GM19099 (cell line): ENCODE measurements around the gene NKX1-2.

Experiments
- POLR2A ChIP-seq: IDR thresholded peaks from 3 replicates; pipeline ENCODE4 v1.6.1; 2011; ENCODE audit warnings: low read depth; ENCODE audit not compliant: insufficient read length; ENCODE audit errors: extremely low read depth

NKX1-2 gene

DNA sequence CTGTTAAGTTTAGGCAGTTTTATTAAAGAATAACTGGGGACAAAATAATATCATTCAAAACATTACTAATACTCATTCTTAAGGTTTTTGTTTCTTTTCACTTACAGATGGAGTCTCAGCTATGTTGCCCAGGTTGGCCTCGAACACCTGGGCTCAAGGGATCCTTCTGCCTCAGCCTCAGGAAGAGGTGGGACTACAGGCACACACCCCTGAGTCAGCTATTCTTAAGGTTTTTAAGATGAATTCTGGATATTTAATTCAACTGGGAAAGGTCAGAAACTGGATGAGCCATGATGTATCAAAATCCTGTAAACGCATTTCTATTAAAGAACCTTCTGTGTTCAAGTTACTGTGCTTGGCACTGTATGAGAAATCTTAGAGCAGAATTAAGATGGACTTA lies 34.6 kb downstream of the NKX1-2 start:
- no peak for TF ChIP-seq POLR2A

DNA sequence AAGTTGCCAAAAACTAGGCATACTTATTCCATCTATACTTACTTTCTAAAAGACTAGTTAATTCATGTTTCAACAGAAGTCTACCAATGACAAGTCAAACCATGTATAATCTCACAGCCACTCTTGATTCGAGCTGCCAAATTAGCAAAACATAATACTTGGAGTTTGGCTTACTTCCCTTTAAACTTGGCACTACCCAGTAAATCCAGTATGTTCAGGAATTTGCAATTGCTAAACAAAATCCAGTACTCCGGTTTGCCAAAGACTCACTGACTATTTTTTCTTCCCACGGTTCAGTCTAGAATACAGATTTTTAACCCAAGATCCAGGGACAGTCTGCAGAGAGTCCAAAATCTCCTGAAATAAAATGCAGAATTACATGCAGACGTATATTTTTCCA lies 35.8 kb downstream of the NKX1-2 start:
- no peak for TF ChIP-seq POLR2A

DNA sequence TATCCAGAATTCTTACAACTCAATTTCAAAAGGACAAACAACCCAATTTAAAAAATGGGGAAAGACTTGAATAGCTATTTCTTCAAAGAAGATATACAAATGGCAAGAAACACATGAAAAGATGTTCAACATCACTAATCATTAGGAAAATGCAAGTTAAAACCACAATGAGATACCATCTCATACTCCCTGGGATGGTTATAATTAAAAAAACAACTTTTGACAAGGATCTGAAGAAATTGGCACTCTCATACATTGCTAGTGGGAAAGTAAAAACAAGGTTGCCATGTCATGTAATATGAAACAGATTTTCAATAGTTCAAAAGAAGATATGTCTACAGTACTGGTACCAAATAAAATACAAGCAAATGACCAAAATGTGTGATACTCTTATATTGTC lies 40.1 kb downstream of the NKX1-2 start:
- no peak for TF ChIP-seq POLR2A

DNA sequence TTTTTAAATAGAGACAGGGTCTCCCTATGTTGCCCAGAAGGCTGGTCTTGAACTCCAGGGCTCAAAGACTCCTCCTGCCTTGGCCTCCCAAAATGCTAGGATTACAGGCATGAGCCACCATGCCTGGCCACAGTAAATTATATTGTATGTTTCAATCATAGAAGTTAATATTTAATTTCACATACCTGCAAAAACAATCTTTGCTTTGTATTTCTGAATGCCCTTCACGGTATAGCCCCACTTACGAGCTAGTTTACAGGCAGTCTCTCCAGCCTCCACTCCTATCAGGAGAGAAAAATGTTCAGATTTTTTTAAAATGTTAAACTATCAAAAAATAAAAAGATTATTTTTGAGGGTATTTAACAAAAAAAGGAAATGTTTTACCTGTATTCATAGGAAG lies 41.5 kb downstream of the NKX1-2 start:
- no peak for TF ChIP-seq POLR2A

DNA sequence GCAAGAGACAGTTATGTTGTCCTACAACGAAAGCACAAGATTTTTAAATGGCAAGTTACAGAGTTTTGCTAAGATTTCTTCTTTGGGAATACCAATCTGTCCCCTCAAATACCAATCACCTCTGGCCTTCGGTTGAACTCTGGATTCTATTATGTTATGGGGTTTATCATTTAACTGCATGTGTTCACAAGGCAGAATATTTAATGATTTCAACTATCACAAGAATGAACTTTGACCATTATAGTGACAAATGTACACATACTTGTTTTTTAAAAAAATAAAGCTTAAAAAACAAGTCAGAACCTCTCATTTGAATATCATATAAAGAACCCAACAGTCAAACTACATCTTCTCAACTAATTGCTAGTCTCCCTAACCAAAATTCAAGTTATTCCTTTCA lies 42.4 kb downstream of the NKX1-2 start:
- TF ChIP-seq POLR2A, result no peak

DNA sequence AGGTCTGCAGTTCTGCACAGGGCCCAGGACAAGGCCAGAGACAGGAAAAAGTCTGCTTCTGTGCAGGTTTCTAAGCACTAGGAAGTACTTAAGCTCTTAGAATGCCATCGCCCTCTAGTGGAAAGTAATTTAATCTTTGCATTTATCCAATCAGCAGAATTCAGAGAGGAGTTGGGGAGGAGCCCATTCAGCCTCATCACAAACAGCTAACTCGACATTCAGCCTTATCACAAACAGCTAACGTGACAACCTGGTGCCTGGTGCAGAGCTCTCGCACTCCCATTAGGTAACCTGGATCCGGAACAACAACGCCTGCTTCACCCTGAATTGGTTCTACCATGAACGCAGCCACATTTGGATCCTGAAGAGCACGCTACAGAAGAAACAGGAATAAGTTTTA lies 46.3 kb downstream of the NKX1-2 start:
- TF ChIP-seq POLR2A, result no peak

DNA sequence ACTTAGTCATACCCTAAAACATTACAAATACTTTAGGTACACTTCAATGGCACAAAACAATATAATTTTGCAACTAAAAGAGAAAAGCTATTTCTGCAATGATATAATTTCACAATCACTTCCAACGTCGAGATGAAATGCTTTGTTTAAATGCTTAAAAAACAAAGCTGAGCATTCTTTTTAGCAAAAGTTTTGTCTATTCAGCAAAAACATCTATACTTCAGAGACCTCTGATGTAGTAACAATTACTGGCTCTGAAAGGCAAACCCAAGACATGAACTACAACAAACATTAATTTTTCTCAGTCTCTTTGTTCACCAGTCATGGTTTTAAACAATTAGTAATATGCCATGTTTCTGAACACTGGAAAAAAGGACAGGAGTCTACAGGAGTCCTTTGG lies 47.6 kb downstream of the NKX1-2 start:
- no peak for TF ChIP-seq POLR2A

DNA sequence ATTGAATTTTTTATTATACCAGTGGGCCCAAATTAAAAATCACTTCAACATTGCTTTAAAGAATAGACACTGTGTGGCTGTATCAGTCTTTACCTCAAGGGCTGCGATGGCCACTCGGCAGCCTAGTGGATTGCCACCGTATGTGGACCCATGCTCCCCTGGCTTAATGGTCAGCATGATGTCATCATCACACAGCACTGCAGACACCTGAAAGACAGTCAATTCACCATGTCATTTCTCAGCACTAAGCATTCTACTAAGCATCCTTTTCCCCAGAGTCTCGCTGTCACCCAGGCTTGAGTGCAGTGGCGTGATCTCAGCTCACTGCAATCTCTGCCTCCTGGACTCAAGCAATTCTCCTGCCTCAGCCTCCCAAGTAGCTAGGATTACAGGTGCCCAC lies 48.2 kb downstream of the NKX1-2 start:
- no peak for TF ChIP-seq POLR2A
